K562 (cell line): ENCODE results near the gene DLST. TPM values are rescaled to one million over a fixed set of nuclear protein-coding genes. Genes with fewer than 3 reads are reported as not detected.

ENCODE experiments used
- BCOR ChIP-seq: fragments of 450-650 bp; IDR thresholded peaks from 2 replicates; pipeline ENCODE4 v1.6.1; 2016
- polyA plus RNA-seq, 8 experiments: library from polyadenylated mRNA; depleted of rRNA in 4 of 8; stranded (reverse) in 5 of 8; unstranded in 3 of 8; fragments of >200 nt; fragmentation: Nextera tagmentation in 2 of 8; fragmentation: Illumina TruSeq in 1 of 8; extraction: Ambion mirVana in 2 of 8; extraction: Trizol in 1 of 8; gene quantifications; 2 replicates each; pipeline versions ENCODE4 v1.2.1 to v1.2.3, GENCODE V29; 2011 to 2014; ENCODE audit warnings: inconsistent platforms in 1 of 8, missing spikeins in 1 of 8
- total RNA-seq, 7 experiments: library from RNA; depleted of rRNA in 6 of 7; stranded (reverse); fragments of >200 nt in 6 of 7; fragmentation: Illumina TruSeq in 2 of 7; extraction: Trizol in 2 of 7; gene quantifications; 2 replicates each; pipeline versions ENCODE4 v1.2.1 to v1.2.3, GENCODE V29; 2011 to 2021; ENCODE audit warnings: low replicate concordance in 1 of 7
- TF ChIP-seq, protein P1 (sequence below): sonication (generic); formaldehyde crosslinking; IDR thresholded peaks from 2 replicates; pipeline ENCODE4 v1.8.0; 2022; ENCODE audit warnings: mild to moderate bottlenecking, missing genetic modification reagents
- TF ChIP-seq, protein P2 (sequence below): fragments of 450-650 bp; IDR thresholded peaks from 2 replicates; pipeline ENCODE4 v1.7.0; 2016; ENCODE audit warnings: borderline replicate concordance

DLST gene
- total and polyA plus RNA-seq, 9 of the 15 experiments (the other 6 are each of a cell fraction or from before 2014, with no cell fraction given): 3.0 to 73.7 (median 45.4) TPM

DNA sequence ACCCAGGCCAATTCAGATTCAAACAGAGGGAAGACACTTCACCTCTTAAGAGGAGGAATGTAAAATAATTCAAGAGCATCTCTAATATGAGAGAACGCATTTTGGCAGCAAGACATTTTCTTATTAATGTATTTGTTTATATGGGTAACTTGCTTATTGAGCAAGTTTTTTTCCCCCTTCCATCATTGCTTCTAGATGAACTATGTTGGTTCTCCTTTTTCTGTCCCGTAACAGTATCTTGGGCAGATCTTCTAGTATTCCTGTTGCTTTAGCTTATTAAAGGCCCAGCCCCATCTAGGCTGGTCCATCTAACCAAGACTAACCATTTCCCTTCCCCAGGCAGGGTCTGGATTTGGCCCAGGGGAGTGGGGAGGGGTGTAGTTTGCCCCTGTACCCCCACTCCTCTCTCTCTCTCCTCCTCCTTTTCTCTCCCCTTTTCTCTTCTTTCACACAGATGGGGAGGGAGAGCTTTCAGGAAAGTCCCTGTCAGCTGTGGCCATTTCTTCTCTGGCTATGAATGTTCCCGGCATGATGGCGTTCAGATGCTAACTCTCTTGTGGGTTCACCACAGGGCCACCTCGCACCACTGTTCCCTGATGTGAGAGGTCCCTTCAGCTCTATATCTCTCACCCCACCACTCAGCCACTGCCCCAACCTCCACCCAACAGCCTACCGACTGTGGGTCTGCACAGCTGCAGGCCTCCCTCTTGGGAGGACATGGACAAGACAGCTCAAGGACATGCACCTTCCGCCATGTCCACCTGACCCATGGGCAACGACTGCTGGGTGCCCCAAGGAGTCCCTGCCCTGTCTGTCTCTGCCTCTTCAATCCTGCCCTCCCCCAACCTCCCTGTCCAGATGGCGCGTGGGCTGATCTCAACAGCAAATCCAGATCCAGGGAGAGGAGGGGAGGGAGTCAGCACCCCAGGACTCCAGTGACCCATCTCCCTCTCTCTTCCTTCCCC lies 57.1 kb downstream of the DLST start (continued):
- TF ChIP-seq, protein P1, sequence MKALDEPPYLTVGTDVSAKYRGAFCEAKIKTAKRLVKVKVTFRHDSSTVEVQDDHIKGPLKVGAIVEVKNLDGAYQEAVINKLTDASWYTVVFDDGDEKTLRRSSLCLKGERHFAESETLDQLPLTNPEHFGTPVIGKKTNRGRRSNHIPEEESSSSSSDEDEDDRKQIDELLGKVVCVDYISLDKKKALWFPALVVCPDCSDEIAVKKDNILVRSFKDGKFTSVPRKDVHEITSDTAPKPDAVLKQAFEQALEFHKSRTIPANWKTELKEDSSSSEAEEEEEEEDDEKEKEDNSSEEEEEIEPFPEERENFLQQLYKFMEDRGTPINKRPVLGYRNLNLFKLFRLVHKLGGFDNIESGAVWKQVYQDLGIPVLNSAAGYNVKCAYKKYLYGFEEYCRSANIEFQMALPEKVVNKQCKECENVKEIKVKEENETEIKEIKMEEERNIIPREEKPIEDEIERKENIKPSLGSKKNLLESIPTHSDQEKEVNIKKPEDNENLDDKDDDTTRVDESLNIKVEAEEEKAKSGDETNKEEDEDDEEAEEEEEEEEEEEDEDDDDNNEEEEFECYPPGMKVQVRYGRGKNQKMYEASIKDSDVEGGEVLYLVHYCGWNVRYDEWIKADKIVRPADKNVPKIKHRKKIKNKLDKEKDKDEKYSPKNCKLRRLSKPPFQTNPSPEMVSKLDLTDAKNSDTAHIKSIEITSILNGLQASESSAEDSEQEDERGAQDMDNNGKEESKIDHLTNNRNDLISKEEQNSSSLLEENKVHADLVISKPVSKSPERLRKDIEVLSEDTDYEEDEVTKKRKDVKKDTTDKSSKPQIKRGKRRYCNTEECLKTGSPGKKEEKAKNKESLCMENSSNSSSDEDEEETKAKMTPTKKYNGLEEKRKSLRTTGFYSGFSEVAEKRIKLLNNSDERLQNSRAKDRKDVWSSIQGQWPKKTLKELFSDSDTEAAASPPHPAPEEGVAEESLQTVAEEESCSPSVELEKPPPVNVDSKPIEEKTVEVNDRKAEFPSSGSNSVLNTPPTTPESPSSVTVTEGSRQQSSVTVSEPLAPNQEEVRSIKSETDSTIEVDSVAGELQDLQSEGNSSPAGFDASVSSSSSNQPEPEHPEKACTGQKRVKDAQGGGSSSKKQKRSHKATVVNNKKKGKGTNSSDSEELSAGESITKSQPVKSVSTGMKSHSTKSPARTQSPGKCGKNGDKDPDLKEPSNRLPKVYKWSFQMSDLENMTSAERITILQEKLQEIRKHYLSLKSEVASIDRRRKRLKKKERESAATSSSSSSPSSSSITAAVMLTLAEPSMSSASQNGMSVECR (CRISPR knock-in tag): no peak
- no peak for TF ChIP-seq BCOR
- TF ChIP-seq, protein P2, sequence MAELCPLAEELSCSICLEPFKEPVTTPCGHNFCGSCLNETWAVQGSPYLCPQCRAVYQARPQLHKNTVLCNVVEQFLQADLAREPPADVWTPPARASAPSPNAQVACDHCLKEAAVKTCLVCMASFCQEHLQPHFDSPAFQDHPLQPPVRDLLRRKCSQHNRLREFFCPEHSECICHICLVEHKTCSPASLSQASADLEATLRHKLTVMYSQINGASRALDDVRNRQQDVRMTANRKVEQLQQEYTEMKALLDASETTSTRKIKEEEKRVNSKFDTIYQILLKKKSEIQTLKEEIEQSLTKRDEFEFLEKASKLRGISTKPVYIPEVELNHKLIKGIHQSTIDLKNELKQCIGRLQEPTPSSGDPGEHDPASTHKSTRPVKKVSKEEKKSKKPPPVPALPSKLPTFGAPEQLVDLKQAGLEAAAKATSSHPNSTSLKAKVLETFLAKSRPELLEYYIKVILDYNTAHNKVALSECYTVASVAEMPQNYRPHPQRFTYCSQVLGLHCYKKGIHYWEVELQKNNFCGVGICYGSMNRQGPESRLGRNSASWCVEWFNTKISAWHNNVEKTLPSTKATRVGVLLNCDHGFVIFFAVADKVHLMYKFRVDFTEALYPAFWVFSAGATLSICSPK: no peak
